GM23338 (cell line): ENCODE data around the gene HOXD8. TPM values are rescaled to one million over a fixed set of nuclear protein-coding genes. Genes with fewer than 3 reads are reported as not detected.
A peak's percentile ranks its signal among the peaks of the same experiment; 100 is the strongest.

Experiments
- ATAC-seq: fragments of 200-7000 bp; cut with Tn5 transposase; 3 replicates; pipeline ENCODE4 v1.9.1; 2020
- DNase-seq: peaks from one replicate; pipeline ENCODE4 v3.0.0-alpha.2; 2015; ENCODE audit warnings: low spot score
- H2AFZ ChIP-seq: fragments of 200-600 bp; sonication (generic); 2 replicates; pipeline ENCODE4 v1.8.0; 2016; ENCODE audit warnings: antibody characterized with exemption, mild to moderate bottlenecking, moderate library complexity
- H3F3A ChIP-seq: fragments of 200-600 bp; sonication (generic); replicated peaks from 2 replicates; pipeline ENCODE4 v1.8.0; 2017; ENCODE audit warnings: antibody characterized with exemption, mixed run types, low read depth
- H3K27ac ChIP-seq: fragments of 200-600 bp; sonication (generic); 2 replicates; pipeline ENCODE4 v1.6.1; 2016; ENCODE audit warnings: low read depth
- H3K27me3 ChIP-seq: fragments of 200-600 bp; sonication (generic); 2 replicates; pipeline ENCODE4 v1.8.0; 2016; ENCODE audit warnings: mild to moderate bottlenecking, mixed run types, moderate library complexity; ENCODE audit not compliant: insufficient read depth
- H3K36me3 ChIP-seq: fragments of 200-600 bp; sonication (generic); 2 replicates; pipeline ENCODE4 v1.8.0; 2016; ENCODE audit warnings: mild to moderate bottlenecking; ENCODE audit not compliant: insufficient read depth
- H3K4me1 ChIP-seq: fragments of 200-600 bp; sonication (generic); 2 replicates; pipeline ENCODE4 v1.8.0; 2016; ENCODE audit warnings: mild to moderate bottlenecking, moderate library complexity; ENCODE audit not compliant: insufficient read depth
- H3K4me2 ChIP-seq: fragments of 200-600 bp; sonication (generic); 2 replicates; pipeline ENCODE4 v1.7.1; 2017; ENCODE audit warnings: mixed run types
- H3K4me3 ChIP-seq: fragments of 200-600 bp; sonication (generic); 2 replicates; pipeline ENCODE4 v1.6.1; 2016; ENCODE audit warnings: mixed run types
- H3K79me2 ChIP-seq: fragments of 200-600 bp; sonication (generic); replicated peaks from 2 replicates; pipeline ENCODE4 v1.8.0; 2017; ENCODE audit warnings: mild to moderate bottlenecking; ENCODE audit not compliant: insufficient read depth
- H3K9me2 ChIP-seq: fragments of 200-600 bp; sonication (generic); 2 replicates; pipeline ENCODE4 v1.8.0; 2017; ENCODE audit not compliant: insufficient read depth
- H4K20me1 ChIP-seq: fragments of 200-600 bp; sonication (generic); replicated peaks from 2 replicates; pipeline ENCODE4 v1.8.0; 2017; ENCODE audit warnings: mild to moderate bottlenecking; ENCODE audit not compliant: insufficient read depth
- H3K27ac Mint-ChIP-seq: 2 replicates; pipeline ENCODE4 v1.8.0; 2020; ENCODE audit warnings: inconsistent platforms, mild to moderate bottlenecking, moderate library complexity, mixed read lengths
- H3K27me3 Mint-ChIP-seq: 3 replicates; pipeline ENCODE4 v1.8.0; 2022; ENCODE audit warnings: low read depth, mild to moderate bottlenecking, moderate library complexity, mixed read lengths, inconsistent platforms; ENCODE audit not compliant: insufficient read depth, poor library complexity
- H3K36me3 Mint-ChIP-seq: 3 replicates; pipeline ENCODE4 v1.8.0; 2021; ENCODE audit warnings: low read depth, mild to moderate bottlenecking, inconsistent platforms, moderate library complexity, mixed read lengths
- H3K4me1 Mint-ChIP-seq: 3 replicates; pipeline ENCODE4 v1.8.0; 2020; ENCODE audit warnings: mild to moderate bottlenecking, inconsistent platforms, mixed read lengths
- H3K4me3 Mint-ChIP-seq: 3 replicates; pipeline ENCODE4 v1.8.0; 2021; ENCODE audit warnings: moderate library complexity, mild to moderate bottlenecking, inconsistent platforms, mixed read lengths
- H3K9me3 Mint-ChIP-seq: 3 replicates; pipeline ENCODE4 v1.8.0; 2020; ENCODE audit warnings: moderate library complexity, mild to moderate bottlenecking, inconsistent platforms, mixed read lengths
- CREB1 ChIP-seq: fragments of 250-450 bp; sonication (Bioruptor Pico); IDR thresholded peaks from 2 replicates; pipeline ENCODE4 v1.5.0; 2020; ENCODE audit warnings: low read depth, mild to moderate bottlenecking, moderate library complexity
- EZH2 ChIP-seq: fragments of 200-600 bp; sonication (generic); IDR thresholded peaks from one replicate; pipeline ENCODE4 v1.8.0; 2017; ENCODE audit warnings: antibody characterized with exemption, mild to moderate bottlenecking, low read depth; ENCODE audit not compliant: unreplicated experiment
- EZH2phosphoT487 ChIP-seq: fragments of 200-600 bp; sonication (generic); IDR thresholded peaks from one replicate; pipeline ENCODE4 v1.8.1; 2018; ENCODE audit warnings: antibody characterized with exemption; ENCODE audit not compliant: unreplicated experiment
- NANOG ChIP-seq: IDR thresholded peaks from 2 replicates; pipeline ENCODE4 v1.6.1; 2016; ENCODE audit warnings: antibody characterized with exemption, borderline replicate concordance
- REST ChIP-seq: IDR thresholded peaks from one replicate; pipeline ENCODE4 v1.6.1; 2018; ENCODE audit warnings: antibody characterized with exemption; ENCODE audit not compliant: unreplicated experiment
- ZNF462 ChIP-seq: fragments of 250-450 bp; sonication (Bioruptor Pico); IDR thresholded peaks from 2 replicates; pipeline ENCODE4 v1.5.0; 2020; ENCODE audit warnings: mild to moderate bottlenecking, moderate library complexity
- long read RNA-seq: library from polyadenylated mRNA; unstranded; transcript quantifications from one replicate; pipeline ENCODE4 v2.0.0, GENCODE V29; 2020; ENCODE audit not compliant: unreplicated experiment
- polyA plus RNA-seq: library from polyadenylated mRNA; unstranded; fragments of >200 nt; fragmentation: Nextera tagmentation; extraction: Ambion mirVana; gene quantifications from 2 replicates; pipeline ENCODE4 v1.2.1, GENCODE V29; 2016
- total RNA-seq: library from RNA; depleted of rRNA; stranded (reverse); fragments of >200 nt; shearing (Covaris generic); gene quantifications from 2 replicates; pipeline ENCODE4 v1.2.3, GENCODE V29; 2014; rRNA removed

The HOXD8 gene
- total RNA-seq, result not detected in 2 replicates
- not detected in 2 replicates for polyA plus RNA-seq
- long read RNA-seq, result 0 reads

GRCh38 chr2:176128982-176129796, at the start of gene HOXD8:
TSS of gene HOXD8 (plus strand) at chr2:176129705. CDS start at chr2:176130367, 662 bp downstream.
- Histone ChIP-seq H4K20me1 (peaks cover 46% of the 10 kb centered on the region), H3K4me3 (peak within 1 kb of the TSS; percentile 47), H3K9me2 (no peaks in the 10 kb centered on the region), H2AFZ (no peak within 1 kb of the TSS), H3K27me3 (peaks cover 100% of the 10 kb centered on the region), H3F3A (peaks cover 66% of the 10 kb centered on the region), H3K79me2 (no peaks in the 10 kb centered on the region), H3K4me2 (peak within 1 kb of the TSS; percentile 75), H3K36me3 (no peaks in the 10 kb centered on the region), H3K27ac (no peak within 1 kb of the TSS), H3K4me1 (peaks cover 16% of the 10 kb centered on the region)
- Mint-ChIP-seq H3K36me3 (no peaks in the 10 kb centered on the region), H3K9me3 (peaks cover 10% of the 10 kb centered on the region; the same call in 2 of the 3 replicates), H3K4me3 (peak within 1 kb of the TSS; percentile 63), H3K27me3 (peaks cover 96% of the 10 kb centered on the region), H3K4me1 (peaks cover 23% of the 10 kb centered on the region), H3K27ac (no peak within 1 kb of the TSS)
- ATAC-seq, result peak; percentile 52
- TF ChIP-seq EZH2phosphoT487 (peak; percentile 67), NANOG (no peak), ZNF462 (CRISPR knock-in tag) (no peak), CREB1 (CRISPR knock-in tag) (peak; percentile 56), REST (no peak), EZH2 (peak; percentile 87)
- DNase-seq, result peak; percentile 79
